Ishikawa (cell line): ENCODE data around the gene QPCTL.

Experiments used
- CEBPB ChIP-seq: IDR thresholded peaks from 2 replicates; pipeline ENCODE4 v1.6.1; 2012
- CREB1 ChIP-seq: IDR thresholded peaks from 2 replicates; pipeline ENCODE4 v1.6.1; 2012; ENCODE audit warnings: low read depth
- EGR1 ChIP-seq: IDR thresholded peaks from 2 replicates; pipeline ENCODE4 v1.6.1; 2012
- EP300 ChIP-seq: IDR thresholded peaks from 2 replicates; pipeline ENCODE4 v1.6.1; 2012; ENCODE audit warnings: borderline replicate concordance
- MAX ChIP-seq: IDR thresholded peaks from 2 replicates; pipeline ENCODE4 v1.6.1; 2012
- RAD21 ChIP-seq: IDR thresholded peaks from 2 replicates; pipeline ENCODE4 v1.6.1; 2012; ENCODE audit warnings: low read depth
- REST ChIP-seq: IDR thresholded peaks from 2 replicates; pipeline ENCODE4 v1.6.1; 2012; ENCODE audit warnings: low read depth, mild to moderate bottlenecking
- TAF1 ChIP-seq: IDR thresholded peaks from 2 replicates; pipeline ENCODE4 v1.6.1; 2012; ENCODE audit warnings: low read depth, mild to moderate bottlenecking
- TCF12 ChIP-seq: IDR thresholded peaks from 2 replicates; pipeline ENCODE4 v1.6.1; 2012; ENCODE audit warnings: low read depth
- TEAD4 ChIP-seq: IDR thresholded peaks from 2 replicates; pipeline ENCODE4 v1.6.1; 2012
- USF1 ChIP-seq: IDR thresholded peaks from 2 replicates; pipeline ENCODE4 v1.6.1; 2012
- YY1 ChIP-seq: IDR thresholded peaks from 2 replicates; pipeline ENCODE4 v1.6.1; 2012; ENCODE audit warnings: low read depth

The QPCTL gene

GRCh38 chr19:45752639-45753038, 60.2 kb downstream of the QPCTL start:
- TF ChIP-seq TEAD4: no peak
- no peak for TF ChIP-seq EGR1
- TF ChIP-seq EP300: no peak
- TF ChIP-seq TCF12: no peak
- TF ChIP-seq REST: no peak
- no peak for TF ChIP-seq CREB1
- TF ChIP-seq YY1: no peak
- TF ChIP-seq MAX: no peak
- no peak for TF ChIP-seq CEBPB
- TF ChIP-seq TAF1: no peak
- TF ChIP-seq USF1: no peak

GRCh38 chr19:45753548-45753947, 61.1 kb downstream of the QPCTL start:
- TF ChIP-seq REST (no peak), EP300 (no peak), RAD21 (no peak), TEAD4 (no peak)
